Brain pericyte (primary cell): ENCODE measurements around the gene DAZAP2.

Source experiments
- DNase-seq: peaks from one replicate; pipeline ENCODE4 v3.0.0-alpha.2; 2012; ENCODE audit warnings: low read depth, low spot score

Gene DAZAP2, protein sequence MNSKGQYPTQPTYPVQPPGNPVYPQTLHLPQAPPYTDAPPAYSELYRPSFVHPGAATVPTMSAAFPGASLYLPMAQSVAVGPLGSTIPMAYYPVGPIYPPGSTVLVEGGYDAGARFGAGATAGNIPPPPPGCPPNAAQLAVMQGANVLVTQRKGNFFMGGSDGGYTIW

GRCh38 chr12:51238510-51239334 is at the start of gene DAZAP2:
Gene DAZAP2 (plus strand): TSS chr12:51238826. CDS start chr12:51238908, 82 bp downstream.
- DNase-seq = peak; percentile 77

- no peak for DNase-seq
Measured at GRCh38 chr12:51189790-51190355, 48.8 kb upstream of the DAZAP2 start.

DNA sequence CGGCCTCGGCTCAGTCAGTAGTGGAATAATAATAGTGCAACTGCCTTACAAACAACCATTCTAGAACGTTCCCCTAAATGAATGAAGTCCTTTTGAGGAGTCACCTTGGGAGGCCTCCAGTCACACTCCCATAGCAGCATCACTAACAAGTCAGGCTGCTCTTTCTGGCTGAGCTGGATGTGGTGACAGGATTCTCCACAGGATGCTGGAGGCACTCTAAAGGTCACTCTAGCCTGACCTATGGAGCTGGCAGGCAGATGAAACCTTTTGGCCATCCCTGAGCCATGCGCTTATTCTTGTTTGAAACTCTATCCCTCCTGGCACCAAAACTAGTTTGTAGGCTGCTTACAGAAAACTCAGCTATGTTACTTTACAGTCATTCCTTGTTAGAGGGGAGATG is 47.8 kb upstream of the DAZAP2 start:
- DNase-seq = no peak

DNA sequence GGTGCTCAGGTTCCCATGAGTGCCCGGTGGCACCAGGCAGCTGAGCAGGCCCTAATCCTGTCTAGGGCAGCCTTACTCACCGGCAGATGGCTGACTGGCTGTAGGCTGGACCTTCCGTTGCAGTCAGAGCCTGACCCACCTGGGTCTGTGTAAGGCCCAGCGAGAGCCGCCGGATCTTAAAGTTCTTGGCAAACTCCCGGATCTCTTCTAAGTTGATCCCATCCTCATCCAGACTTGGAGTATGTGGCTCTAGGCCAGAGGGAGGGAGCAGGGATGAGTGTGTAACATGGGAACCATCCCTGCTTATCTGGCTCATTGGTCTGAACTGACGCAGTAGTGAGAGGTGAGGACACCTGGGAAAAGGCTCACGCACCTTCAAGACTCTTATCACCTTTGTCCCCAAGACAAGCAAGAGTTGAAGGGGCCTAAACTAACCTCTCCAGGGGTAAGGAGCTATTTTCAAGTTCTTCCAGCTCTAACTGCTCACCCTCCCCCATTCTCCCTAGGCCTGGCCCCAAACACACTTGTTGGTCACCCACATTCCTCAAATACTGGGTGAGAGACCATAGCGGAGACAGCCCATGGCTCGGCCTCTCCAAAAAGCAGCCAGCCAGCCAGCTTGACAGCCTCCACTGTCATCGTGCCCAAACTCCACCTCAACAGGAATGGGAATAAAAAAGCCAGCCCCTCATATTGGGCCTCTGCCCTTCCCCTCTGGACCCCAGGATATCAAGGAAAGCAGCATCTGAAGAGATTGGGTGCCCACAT is 46.9 kb upstream of the DAZAP2 start:
- DNase-seq = no peak

GRCh38 chr12:51192284-51192671 is 46.3 kb upstream of the DAZAP2 start:
- no peak for DNase-seq

GRCh38 chr12:51195841-51196240 is 42.8 kb upstream of the DAZAP2 start:
- DNase-seq = no peak

GRCh38 chr12:51196547-51196946 is 42.1 kb upstream of the DAZAP2 start:
- no peak for DNase-seq

- no peak for DNase-seq
Measured at GRCh38 chr12:51197736-51198567, 40.7 kb upstream of the DAZAP2 start.

- no peak for DNase-seq
Measured at GRCh38 chr12:51198568-51199365, 39.9 kb upstream of the DAZAP2 start.

- DNase-seq = no peak
Measured at GRCh38 chr12:51199366-51199945, 39.2 kb upstream of the DAZAP2 start.

DNA sequence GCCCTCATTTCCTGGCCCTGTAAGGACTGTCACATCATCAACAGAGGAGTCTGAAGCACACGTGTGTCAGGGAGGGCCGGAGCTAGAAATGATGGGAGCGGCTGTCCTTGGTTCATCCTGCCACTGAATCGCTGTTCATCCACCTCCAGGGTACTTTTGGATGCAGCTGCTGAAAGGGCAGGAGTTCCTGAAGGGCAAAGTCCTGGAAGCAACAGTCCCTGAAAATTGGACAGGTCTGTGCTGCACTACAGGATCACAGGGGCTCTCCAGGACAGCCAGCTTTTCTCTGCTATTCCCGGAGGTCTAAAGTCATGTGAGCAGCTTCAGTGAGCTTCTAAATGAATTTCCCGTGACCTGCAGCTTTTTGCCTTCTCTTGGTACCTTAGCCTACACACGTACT is 38.5 kb upstream of the DAZAP2 start:
- no peak for DNase-seq

DNA sequence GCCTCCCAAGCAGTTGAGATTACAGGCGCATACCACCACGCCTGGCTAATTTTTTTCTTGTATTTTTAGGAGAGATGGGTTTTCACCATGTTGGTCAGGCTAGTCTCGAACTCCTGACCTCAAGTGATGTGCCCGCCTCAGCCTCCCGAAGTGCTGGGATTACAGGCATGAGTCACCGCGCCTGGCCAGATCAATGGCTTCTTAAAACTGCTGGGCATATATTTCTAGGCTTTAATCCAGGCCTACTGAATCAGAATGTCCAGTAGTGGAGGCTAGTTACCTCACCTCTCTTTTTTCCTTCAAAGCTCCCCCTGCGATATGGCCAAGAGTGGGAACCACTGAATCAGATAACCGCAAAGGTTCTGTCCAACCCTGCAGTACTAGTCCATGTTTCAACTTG is 37.8 kb upstream of the DAZAP2 start:
- no peak for DNase-seq

- DNase-seq = no peak
Measured at GRCh38 chr12:51202718-51203117, 35.9 kb upstream of the DAZAP2 start.

- DNase-seq = no peak
Measured at GRCh38 chr12:51205350-51205749, 33.3 kb upstream of the DAZAP2 start.

DNA sequence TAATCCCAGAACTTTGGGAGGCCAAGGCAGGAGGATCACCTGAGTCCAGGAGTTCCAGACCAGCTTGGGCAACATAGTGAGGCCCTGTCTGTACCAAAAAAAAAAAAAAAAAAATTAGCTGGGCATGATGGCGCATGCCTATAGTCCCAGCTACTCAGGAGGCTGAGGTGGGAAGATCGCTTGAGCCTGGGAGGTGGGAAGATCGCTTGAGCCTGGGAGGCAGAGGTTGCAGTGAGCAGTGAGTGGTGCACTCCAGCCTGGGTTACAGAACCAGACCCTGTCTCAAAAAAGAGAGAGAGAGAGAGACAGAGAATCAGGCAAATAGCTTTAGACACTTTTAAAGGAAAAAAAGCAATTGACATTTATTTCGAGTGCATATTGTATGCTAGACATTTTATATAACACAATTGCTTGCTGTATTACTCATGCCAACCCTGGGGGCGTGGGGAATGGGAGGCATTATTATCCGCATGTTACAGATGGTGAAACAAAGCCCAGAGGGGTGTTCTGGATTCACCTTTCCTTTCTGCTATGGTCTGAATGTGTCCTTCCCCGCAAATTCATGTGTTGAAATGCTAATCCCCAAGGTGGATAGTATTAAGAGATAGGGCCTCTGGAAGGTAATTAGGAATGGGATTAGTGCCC is 30.5 kb upstream of the DAZAP2 start:
- DNase-seq = no peak

GRCh38 chr12:51209259-51209658 is 29.4 kb upstream of the DAZAP2 start:
- no peak for DNase-seq

GRCh38 chr12:51210690-51211395 is 27.8 kb upstream of the DAZAP2 start:
- DNase-seq = no peak

DNA sequence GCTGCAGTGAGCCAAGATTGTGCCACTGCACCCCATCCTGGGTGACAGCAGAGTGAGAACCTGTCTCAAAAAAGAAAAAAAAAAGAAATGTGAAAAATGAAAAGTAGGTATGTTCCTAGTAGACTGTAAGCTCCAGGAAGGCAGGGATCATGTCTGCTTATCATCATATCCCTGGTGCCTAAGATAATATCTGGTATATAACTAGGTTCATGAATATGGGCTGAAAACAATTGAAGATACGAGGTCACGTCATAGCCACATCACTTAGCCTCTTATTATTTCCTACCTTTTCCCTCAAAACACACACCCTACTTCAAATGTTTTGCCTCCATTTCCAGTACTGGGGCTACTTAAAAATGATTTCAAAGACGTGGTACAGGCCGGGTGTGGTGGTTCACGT is 23.7 kb upstream of the DAZAP2 start:
- no peak for DNase-seq

DNA sequence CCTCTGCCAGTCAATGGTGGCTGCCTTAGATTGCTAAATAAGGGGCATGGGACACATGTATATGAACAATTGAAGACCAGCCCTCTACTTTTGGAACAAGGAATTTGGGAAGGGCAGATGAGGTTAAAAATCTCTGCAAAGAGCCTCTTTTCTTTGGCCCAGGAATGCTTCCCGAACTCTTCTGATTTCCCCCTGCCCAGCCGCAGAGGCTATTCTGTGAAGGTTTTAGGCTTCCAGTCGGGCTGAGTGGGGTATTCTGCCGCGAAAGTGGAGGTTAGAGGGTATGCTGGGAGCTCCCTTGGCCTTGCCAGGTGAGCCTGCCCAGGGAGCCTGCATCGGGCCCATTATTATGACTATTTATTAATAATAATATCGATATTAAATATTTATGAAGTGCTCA is 22.0 kb upstream of the DAZAP2 start:
- no peak for DNase-seq
